Endothelial cell of umbilical vein (primary cell): ENCODE data around the gene COL23A1. TPM values are rescaled to one million over a fixed set of nuclear protein-coding genes. Genes with fewer than 3 reads are reported as not detected.

Source experiments
- BruUV-seq: library from RNA; stranded (reverse); fragments of 400-500 nt; replicated peaks from 2 replicates; lab custom pipeline; 2021; lab: Mats Ljungman, UMichigan
- CTCF ChIA-PET: fragments of 300-600, 350-600 bp; sonication (Branson Sonifier 250); formaldehyde crosslinking; loops from one replicate; lab custom pipeline; 2021; ENCODE audit warnings: antibody characterized with exemption, inconsistent platforms; lab: Charles Lee
- POLR2A ChIA-PET: fragments of 300-600, 350-600 bp; sonication (Branson Sonifier 250); formaldehyde crosslinking; loops from one replicate; lab custom pipeline; 2021; ENCODE audit warnings: antibody characterized with exemption, inconsistent platforms; lab: Charles Lee
- DNase-seq: peaks from one replicate; pipeline ENCODE4 v3.0.0-alpha.2; 2011; ENCODE audit warnings: low read depth, low spot score
- FAIRE-seq: peaks from 2 replicates; lab custom pipeline; 2011; peaks lifted over from hg19 to GRCh38; lab: Jason Lieb, UNC
- H2AFZ ChIP-seq: 2 replicates; pipeline ENCODE4 v1.6.0; 2012; ENCODE audit warnings: low read depth, low read length, control low read depth, inconsistent platforms
- H3K27ac ChIP-seq: 2 replicates; pipeline ENCODE4 v1.5.1; 2011; ENCODE audit warnings: low read depth, mild to moderate bottlenecking, control low read depth, low read length, moderate library complexity; ENCODE audit not compliant: insufficient read depth
- H3K27me3 ChIP-seq, 2 experiments: 2 replicates each; pipeline versions ENCODE4 v1.6.0 to v1.6.1; 2011; ENCODE audit warnings: low read length in 2 of 2, mixed read lengths in 1 of 2; ENCODE audit not compliant: control insufficient read depth in 2 of 2, insufficient read depth in 2 of 2
- H3K36me3 ChIP-seq, 2 experiments: 2 replicates in 1 of 2; 3 replicates in 1 of 2; pipeline ENCODE4 v1.5.1; 2011; ENCODE audit warnings: low read length in 2 of 2, mild to moderate bottlenecking in 1 of 2, moderate library complexity in 1 of 2; ENCODE audit not compliant: control insufficient read depth in 2 of 2, insufficient read depth in 2 of 2; ENCODE audit errors: extremely low read depth in 1 of 2
- H3K4me1 ChIP-seq: 3 replicates; pipeline ENCODE4 v1.5.1; 2011; ENCODE audit warnings: mild to moderate bottlenecking, low read length; ENCODE audit not compliant: control insufficient read depth, insufficient read depth; ENCODE audit errors: extremely low read depth
- H3K4me2 ChIP-seq: 2 replicates; pipeline ENCODE4 v1.6.1; 2011; ENCODE audit warnings: low read length, control low read depth, mixed read lengths; ENCODE audit not compliant: insufficient read depth
- H3K4me3 ChIP-seq, 3 experiments: fragments of 200-600 bp in 1 of 3; sonication (generic), shearing (Covaris generic) in 1 of 3; replicated peaks in 1 of 3; 2 replicates each; pipeline ENCODE4 v1.5.1; 2011 to 2016; ENCODE audit warnings: control low read depth in 3 of 3, low read length in 3 of 3, mild to moderate bottlenecking in 2 of 3, inconsistent platforms in 1 of 3, low read depth in 1 of 3, moderate library complexity in 1 of 3; ENCODE audit not compliant: insufficient read depth in 1 of 3
- H3K79me2 ChIP-seq: 2 replicates; pipeline ENCODE4 v1.6.0; 2012; ENCODE audit warnings: low read length, inconsistent platforms; ENCODE audit not compliant: control insufficient read depth, insufficient read depth
- H3K9ac ChIP-seq: replicated peaks from 2 replicates; pipeline ENCODE3; 2011; ENCODE audit warnings: low read length, control low read depth; ENCODE audit not compliant: insufficient read depth; ENCODE audit errors: extremely low read depth
- H3K9me1 ChIP-seq: replicated peaks from 3 replicates; pipeline ENCODE4 v1.6.0; 2011; ENCODE audit warnings: mild to moderate bottlenecking, low read length; ENCODE audit not compliant: control insufficient read depth, insufficient read depth; ENCODE audit errors: extremely low read depth
- H3K9me3 ChIP-seq: replicated peaks from 2 replicates; pipeline ENCODE4 v1.5.1; 2012; ENCODE audit warnings: low read length, inconsistent platforms; ENCODE audit not compliant: control insufficient read depth, insufficient read depth
- H4K20me1 ChIP-seq: replicated peaks from 2 replicates; pipeline ENCODE3; 2011; ENCODE audit warnings: mild to moderate bottlenecking, low read length; ENCODE audit not compliant: control insufficient read depth, insufficient read depth; ENCODE audit errors: extremely low read depth
- CTCF ChIP-seq, 2 donors: IDR thresholded peaks; 1 replicate in 1 of 2; 2 replicates in 1 of 2; pipeline ENCODE4 v1.5.1; 2011; ENCODE audit warnings: low read length in 2 of 2, mild to moderate bottlenecking in 2 of 2, moderate library complexity in 2 of 2, control low read depth in 1 of 2, inconsistent platforms in 1 of 2, low read depth in 1 of 2; ENCODE audit not compliant: insufficient read depth in 1 of 2; ENCODE audit errors: extremely low read depth in 1 of 2
- EZH2 ChIP-seq: IDR thresholded peaks from 2 replicates; pipeline ENCODE4 v1.6.1; 2012; ENCODE audit warnings: borderline replicate concordance, low read depth, mild to moderate bottlenecking, moderate library complexity, low read length, inconsistent platforms; ENCODE audit not compliant: severe bottlenecking
- FOS ChIP-seq: IDR thresholded peaks from 2 replicates; pipeline ENCODE4 v1.6.1; 2011; ENCODE audit warnings: mild to moderate bottlenecking, low read length, moderate library complexity, borderline replicate concordance; ENCODE audit not compliant: insufficient read depth
- GATA2 ChIP-seq: IDR thresholded peaks from 2 replicates; pipeline ENCODE4 v1.7.0; 2011; ENCODE audit warnings: low read depth, mild to moderate bottlenecking, moderate library complexity, mixed read lengths, low read length; ENCODE audit not compliant: insufficient read length, insufficient read depth
- MAX ChIP-seq: IDR thresholded peaks from 2 replicates; pipeline ENCODE4 v1.6.1; 2011; ENCODE audit not compliant: insufficient read depth, insufficient read length
- MYC ChIP-seq: IDR thresholded peaks from one replicate; pipeline ENCODE4 v1.6.1; 2011; ENCODE audit warnings: mild to moderate bottlenecking, low read depth, low read length
- POLR2A ChIP-seq: IDR thresholded peaks from 2 replicates; pipeline ENCODE4 v1.6.1; 2012; ENCODE audit warnings: low read depth, mild to moderate bottlenecking, control low read depth, low read length
- dilution Hi-C: fragments of 300-500 bp; cut with MboI; formaldehyde crosslinking; loops from one replicate; pipeline ENCODE4 v1.15.0; 2019; ENCODE audit warnings: low sequenced_read_pairs; ENCODE audit not compliant: extremely low pct_ligation_motif_present
- intact Hi-C: fragments of 100-400 bp; cut with micrococcal nuclease; formaldehyde crosslinking; loops from one replicate; pipeline ENCODE4 v1.10.0; 2022
- polyA plus RNA-seq, 4 experiments: library from polyadenylated mRNA; depleted of rRNA in 3 of 4; stranded (reverse) in 3 of 4; unstranded in 1 of 4; fragments of >200 nt; gene quantifications; 2 replicates each; pipeline versions ENCODE4 v1.2.1 to v1.2.3, GENCODE V29; 2011 to 2012; ENCODE audit warnings: missing spikeins in 1 of 4
- total RNA-seq: library from RNA; stranded (reverse); gene quantifications from 2 replicates; pipeline ENCODE4 v1.2.3, GENCODE V29; 2021

The COL23A1 gene
- total and polyA plus RNA-seq, 2 donors (not counting 3 experiments of a cell fraction or from before 2014, with no cell fraction given), result not detected

GRCh38 chr5:178438796-178439195, 151.4 kb downstream of the COL23A1 start:
- intact Hi-C loops (no loop called here), dilution Hi-C loops (no loop called here)
- H3K9me3 ChIP-seq, result no peaks in the 10 kb centered on the region
- DNase-seq, result no peak
- no peak for TF ChIP-seq CTCF (IDR thresholded peaks at IDR 0.05; ENCODE audit: extremely low read depth in 1 of 2, insufficient read depth in 1 of 2, low read depth in 1 of 2, low read length in 2 of 2)
- no peak for TF ChIP-seq FOS
- no peak for TF ChIP-seq EZH2
- TF ChIP-seq GATA2, result no peak
- TF ChIP-seq MYC, result no peak
- TF ChIP-seq POLR2A, result no peak
- no peak for TF ChIP-seq MAX
- no peaks in the 10 kb centered on the region for H3K27me3 ChIP-seq
- no peak for FAIRE-seq
- no peak overlapping the region for H3K9ac ChIP-seq
- H3K36me3 ChIP-seq, result no peaks in the 10 kb centered on the region
- no peaks in the 10 kb centered on the region for H4K20me1 ChIP-seq
- no peak overlapping the region for H3K4me2 ChIP-seq
- ChIA-PET CTCF (no interaction called here), POLR2A (no interaction called here)
- no peak overlapping the region for H3K27ac ChIP-seq
- no peak overlapping the region for H3K4me3 ChIP-seq
- BruUV-seq, result no TSS peak
- no peaks in the 10 kb centered on the region for H3K79me2 ChIP-seq
- no peaks in the 10 kb centered on the region for H3K9me1 ChIP-seq
- no peak overlapping the region for H2AFZ ChIP-seq
- no peaks in the 10 kb centered on the region for H3K4me1 ChIP-seq
